SJSA1 (cell line): ENCODE data around the gene TCF21. TPM values are rescaled to one million over a fixed set of nuclear protein-coding genes. Genes with fewer than 3 reads are reported as not detected.
"Not testable (repeated sequence)": the region's sequence is repeated elsewhere in the genome, so short reads cannot be mapped to it uniquely, and the experiment has no call there.

ENCODE experiments used
- DNase-seq, 2 experiments: peaks; one replicate each; pipeline ENCODE4 v3.0.0-alpha.2; 2015 to 2020; ENCODE audit warnings: low spot score in 2 of 2, low read depth in 1 of 2
- H3K27ac ChIP-seq: fragments of 250-450 bp; sonication (Bioruptor Pico); 2 replicates; pipeline ENCODE4 v1.5.1; 2020; ENCODE audit warnings: mild to moderate bottlenecking, moderate library complexity
- H3K27me3 ChIP-seq: fragments of 250-450 bp; sonication (Bioruptor Pico); replicated peaks from 2 replicates; pipeline ENCODE4 v1.5.1; 2020; ENCODE audit warnings: mild to moderate bottlenecking, moderate library complexity
- H3K36me3 ChIP-seq: fragments of 250-450 bp; sonication (Bioruptor Pico); 2 replicates; pipeline ENCODE4 v1.5.1; 2020; ENCODE audit warnings: mild to moderate bottlenecking
- H3K4me1 ChIP-seq: fragments of 250-450 bp; sonication (Bioruptor Pico); replicated peaks from 2 replicates; pipeline ENCODE4 v1.6.1; 2021; ENCODE audit warnings: mild to moderate bottlenecking
- H3K4me3 ChIP-seq: fragments of 250-450 bp; sonication (Bioruptor Pico); 2 replicates; pipeline ENCODE4 v1.5.1; 2020; ENCODE audit warnings: mild to moderate bottlenecking
- H3K9me3 ChIP-seq: fragments of 250-450 bp; sonication (Bioruptor Pico); replicated peaks from 2 replicates; pipeline ENCODE4 v1.5.1; 2020; ENCODE audit warnings: mild to moderate bottlenecking
- total RNA-seq: library from RNA; depleted of rRNA; stranded (reverse); fragments of >200 nt; shearing (Covaris generic); gene quantifications from 2 replicates; pipeline ENCODE4 v1.2.3, GENCODE V29; 2014; rRNA removed

The TCF21 gene
- total RNA-seq, 1 experiment from 2014 or later = 0.08 TPM

GRCh38 chr6:133921249-133921859 is 32.4 kb downstream of the TCF21 start:
- H3K4me1 ChIP-seq = peaks cover 4% of the 10 kb centered on the region; the same call in 1 of the 2 replicates
- no peak overlapping the region for H3K4me3 ChIP-seq
- H3K27ac ChIP-seq = no peak overlapping the region
- H3K9me3 ChIP-seq = no peaks in the 10 kb centered on the region
- no peaks in the 10 kb centered on the region for H3K36me3 ChIP-seq
- DNase-seq = peak; percentile 73 to 84
- H3K27me3 ChIP-seq = no peaks in the 10 kb centered on the region; the same call in 1 of the 2 replicates

DNA sequence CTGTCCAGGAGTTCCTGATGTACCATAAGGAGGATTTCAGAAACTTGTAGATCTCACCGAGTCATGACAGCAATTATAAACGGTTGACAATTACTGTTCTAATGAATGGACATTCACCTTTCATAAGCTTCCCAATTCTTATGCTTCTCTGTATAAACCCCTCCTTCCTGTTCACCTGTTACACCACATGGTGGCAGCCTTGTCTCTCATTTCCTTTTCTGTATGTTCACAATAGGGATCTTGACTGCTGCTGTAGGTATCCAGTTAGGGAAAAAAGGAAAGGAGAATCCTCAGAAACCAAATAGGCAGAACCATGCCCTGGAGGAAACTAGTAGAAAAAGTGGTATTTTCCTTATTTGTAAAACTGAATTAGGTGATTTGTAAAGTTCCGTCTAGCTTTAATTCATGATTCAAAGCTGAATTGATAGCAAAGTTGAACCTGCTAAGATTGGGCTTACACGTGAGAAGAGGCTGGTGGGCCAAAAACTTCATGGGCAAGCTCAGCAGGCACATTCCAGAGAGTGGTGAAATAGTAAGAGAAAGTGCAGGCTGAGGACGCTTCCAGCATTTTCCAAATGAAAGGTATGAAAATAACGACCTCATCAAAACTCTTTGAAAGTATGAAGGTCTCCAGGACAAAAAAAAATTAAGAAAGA is 35.2 kb downstream of the TCF21 start:
- no peaks in the 10 kb centered on the region; the same call in 1 of the 2 replicates for H3K27me3 ChIP-seq
- no peak overlapping the region for H3K27ac ChIP-seq
- H3K4me1 ChIP-seq = no peaks in the 10 kb centered on the region
- H3K4me3 ChIP-seq = no peak overlapping the region
- DNase-seq = peak; percentile 58 to 76
- H3K9me3 ChIP-seq = no peaks in the 10 kb centered on the region
- no peaks in the 10 kb centered on the region for H3K36me3 ChIP-seq

GRCh38 chr6:133931221-133931620 is 42.3 kb downstream of the TCF21 start:
- not testable (repeated sequence) for H3K27ac ChIP-seq, H3K4me3 ChIP-seq, H3K4me1 ChIP-seq, H3K9me3 ChIP-seq, H3K36me3 ChIP-seq, H3K27me3 ChIP-seq, DNase-seq

- H3K36me3 ChIP-seq = not testable (repeated sequence)
Measured at GRCh38 chr6:133936352-133936751, 47.4 kb downstream of the TCF21 start.

DNA sequence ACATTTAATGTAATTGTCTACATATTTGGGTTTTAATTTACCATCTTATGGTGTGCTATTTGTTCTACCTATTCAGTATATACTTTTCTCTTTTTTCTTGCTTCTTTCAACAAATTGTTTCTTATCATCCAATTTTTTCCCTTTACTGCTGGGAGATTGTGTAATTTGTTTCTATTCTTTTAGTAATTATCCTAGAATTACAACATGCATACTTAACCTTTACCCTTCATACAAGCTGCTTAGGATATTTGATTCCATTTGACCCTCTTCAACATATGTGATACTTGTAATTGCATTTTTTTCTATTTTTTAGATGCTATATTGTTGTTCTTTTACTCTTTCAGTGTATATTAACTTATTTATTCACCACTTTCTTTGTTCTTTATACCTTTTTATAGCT is 49.0 kb downstream of the TCF21 start:
- Histone ChIP-seq H3K9me3 (no peaks in the 10 kb centered on the region), H3K27ac (no peak overlapping the region), H3K4me3 (no peak overlapping the region), H3K4me1 (no peaks in the 10 kb centered on the region), H3K36me3 (no peaks in the 10 kb centered on the region), H3K27me3 (no peaks in the 10 kb centered on the region)
- no peak for DNase-seq

More at GRCh38 chr6:133936352-133936751, 47.4 kb downstream of the TCF21 start:
- H3K4me3 ChIP-seq, H3K27me3 ChIP-seq, H3K4me1 ChIP-seq, H3K9me3 ChIP-seq, DNase-seq, H3K27ac ChIP-seq: not testable (repeated sequence)

- no peaks in the 10 kb centered on the region for H3K36me3 ChIP-seq
- DNase-seq = no peak
- no peaks in the 10 kb centered on the region for H3K4me1 ChIP-seq
- no peaks in the 10 kb centered on the region for H3K9me3 ChIP-seq
- H3K27ac ChIP-seq = no peak overlapping the region
- H3K27me3 ChIP-seq = no peaks in the 10 kb centered on the region
- H3K4me3 ChIP-seq = no peak overlapping the region
Measured at GRCh38 chr6:133938533-133938932, 49.6 kb downstream of the TCF21 start.

DNA sequence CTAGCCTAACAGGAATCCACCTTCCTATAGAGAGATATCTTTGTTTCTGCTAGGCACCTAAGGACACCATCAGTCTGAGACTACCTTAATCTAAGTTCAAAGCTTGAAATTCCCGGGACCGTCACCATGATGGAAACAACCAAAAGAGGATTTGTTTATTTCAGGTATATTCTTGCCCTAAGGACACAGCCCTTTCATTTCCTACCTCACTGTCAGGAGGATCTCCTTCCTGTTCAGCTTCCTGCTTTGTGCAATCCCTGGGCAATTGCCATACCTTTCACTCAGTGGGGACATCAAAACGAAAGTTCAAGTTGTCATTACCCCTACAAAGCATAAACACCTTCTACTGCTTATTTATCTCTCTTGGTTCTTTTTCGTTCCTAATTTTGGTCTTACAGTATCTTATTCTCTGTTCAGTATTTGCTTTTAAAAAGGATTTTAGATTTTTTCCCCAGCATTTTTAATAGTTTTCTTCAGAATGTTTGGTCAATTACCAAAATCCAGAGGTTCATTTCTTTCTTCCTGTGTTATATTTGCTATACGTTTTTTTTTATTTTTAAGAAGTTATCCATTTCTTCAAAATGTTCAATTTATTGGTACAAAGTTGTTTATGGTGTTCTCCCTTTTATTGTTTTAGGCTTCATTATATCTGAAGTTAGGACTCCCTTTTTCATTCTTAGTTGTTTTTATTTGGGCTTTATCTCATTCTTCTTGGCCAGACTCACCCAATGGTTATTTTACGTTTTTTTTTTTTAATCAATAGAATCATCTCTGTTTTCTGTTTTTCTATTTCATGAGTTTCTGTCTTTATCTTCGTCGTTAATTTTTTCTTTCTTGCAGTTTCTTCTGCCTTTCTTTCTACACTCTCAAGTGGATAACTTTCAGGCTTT is 51.1 kb downstream of the TCF21 start:
- Histone ChIP-seq H3K4me1 (no peaks in the 10 kb centered on the region), H3K27me3 (no peaks in the 10 kb centered on the region), H3K4me3 (no peak overlapping the region), H3K27ac (no peak overlapping the region), H3K9me3 (no peaks in the 10 kb centered on the region), H3K36me3 (no peaks in the 10 kb centered on the region)
- no peak for DNase-seq

Other genes with a start within 250 kb of the TCF21 start
- 48.2 and 65.6 TPM in 2 replicates for gene TBPL1, start 64.1 kb downstream of the TCF21 start, total RNA-seq
- 0.94 and 4.7 TPM in 2 replicates for gene SLC2A12, start 163.5 kb downstream of the TCF21 start, total RNA-seq